Activated T-helper 17 cell treated with anti-CD3 and anti-CD28 coated beads, Interleukin-2, amount 50 U/mL, for 72 hours (primary cell): Measurements from ENCODE around the gene SNTG2. TPM values are rescaled to one million over a fixed set of nuclear protein-coding genes. Genes with fewer than 3 reads are reported as not detected.

Experiments
- ATAC-seq: fragments of 150-1000 bp; cut with Tn5 transposase; replicated peaks from 2 replicates; pipeline ENCODE4 v1.10.0; 2021; ENCODE audit warnings: mild to moderate bottlenecking, moderate library complexity
- H3K27ac Mint-ChIP-seq: one replicate; pipeline ENCODE4 v1.8.0; 2022; ENCODE audit warnings: mixed read lengths
- H3K27me3 Mint-ChIP-seq: one replicate; pipeline ENCODE4 v1.8.0; 2022; ENCODE audit warnings: mixed read lengths
- H3K36me3 Mint-ChIP-seq: one replicate; pipeline ENCODE4 v1.8.0; 2022; ENCODE audit warnings: low read depth, mild to moderate bottlenecking, mixed read lengths
- H3K4me1 Mint-ChIP-seq: one replicate; pipeline ENCODE4 v1.8.0; 2022; ENCODE audit warnings: mixed read lengths
- H3K4me3 Mint-ChIP-seq: one replicate; pipeline ENCODE4 v1.8.0; 2022; ENCODE audit warnings: mild to moderate bottlenecking, mixed read lengths
- H3K9me3 Mint-ChIP-seq: one replicate; pipeline ENCODE4 v1.8.0; 2022; ENCODE audit warnings: mixed read lengths
- total RNA-seq, 2 donors: library from RNA; stranded (reverse); gene quantifications; one replicate each; pipeline ENCODE4 v1.2.3, GENCODE V29; 2022

The SNTG2 gene
- total RNA-seq, 2 donors from 2014 or later: 0.17 to 0.50 TPM

DNA sequence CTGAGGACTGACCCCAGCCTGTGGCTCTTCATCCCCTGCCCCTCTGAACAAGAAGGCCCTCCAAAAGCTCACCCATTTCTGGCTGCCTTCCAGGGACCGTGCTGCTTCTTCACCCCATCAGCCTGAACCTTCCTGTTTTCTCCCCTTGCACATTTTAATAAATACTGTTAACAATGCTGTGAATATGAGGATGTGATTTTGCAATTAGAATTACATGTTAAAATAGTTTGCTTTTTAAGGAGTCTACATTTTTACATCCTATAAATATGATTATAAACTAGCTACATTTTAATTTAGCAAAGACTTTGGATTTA, 4.0 kb downstream of the SNTG2 start:
- Mint-ChIP-seq H3K27me3 (peaks cover 12% of the 10 kb centered on the region), H3K36me3 (peaks cover 5% of the 10 kb centered on the region), H3K4me1 (no peaks in the 10 kb centered on the region), H3K27ac (no peak overlapping the region), H3K4me3 (no peak overlapping the region), H3K9me3 (no peaks in the 10 kb centered on the region)
- no peak for ATAC-seq

DNA sequence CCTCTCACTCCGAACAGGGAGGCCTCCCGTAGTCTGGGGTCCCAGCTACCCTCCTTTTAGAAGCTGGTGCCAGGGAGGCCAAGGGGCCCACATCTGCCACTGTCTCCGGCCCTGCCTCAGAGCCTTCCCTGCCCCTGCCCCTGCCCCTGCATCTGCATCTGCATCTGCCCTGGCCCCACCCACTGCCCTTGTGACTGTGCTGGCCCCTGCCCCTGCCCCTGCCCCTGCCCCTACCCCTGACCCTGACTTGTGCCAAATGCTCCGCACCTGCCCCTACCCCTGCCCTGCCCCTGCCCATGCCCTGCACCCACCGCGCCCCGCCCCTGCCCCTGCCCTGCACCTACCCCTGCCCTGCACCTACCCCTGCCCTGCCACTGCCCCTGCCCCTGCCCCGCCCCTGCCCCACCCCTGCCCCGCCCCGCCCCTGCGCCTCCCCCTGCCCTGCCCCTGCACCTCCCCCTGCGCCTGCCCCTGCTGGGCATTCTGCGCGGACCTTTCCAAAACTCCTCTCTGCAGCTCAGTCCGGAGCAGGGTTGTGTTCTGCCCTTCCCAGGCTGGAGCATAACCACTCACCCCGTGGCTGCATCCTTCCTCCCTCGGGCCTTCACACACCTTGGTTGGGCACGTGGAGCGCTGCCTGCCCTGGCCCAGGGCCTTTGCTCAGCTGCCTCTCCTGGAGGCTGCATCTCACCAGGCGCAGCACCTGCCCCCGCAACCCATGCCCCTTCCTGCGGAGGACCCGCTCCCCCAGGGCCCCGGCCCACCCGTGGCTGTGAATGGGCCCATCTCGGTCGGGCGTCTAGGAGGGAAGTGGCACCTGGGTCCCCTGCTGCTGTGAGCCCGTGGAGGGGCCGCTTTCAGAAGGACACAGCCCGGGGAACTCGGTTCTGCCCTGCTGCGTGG, 5.4 kb downstream of the SNTG2 start:
- no peaks in the 10 kb centered on the region for H3K4me1 Mint-ChIP-seq
- peaks cover 11% of the 10 kb centered on the region for H3K27me3 Mint-ChIP-seq
- no peak overlapping the region for H3K27ac Mint-ChIP-seq
- H3K36me3 Mint-ChIP-seq: peaks cover 5% of the 10 kb centered on the region
- no peak overlapping the region for H3K4me3 Mint-ChIP-seq
- ATAC-seq: no peak
- no peaks in the 10 kb centered on the region for H3K9me3 Mint-ChIP-seq

DNA sequence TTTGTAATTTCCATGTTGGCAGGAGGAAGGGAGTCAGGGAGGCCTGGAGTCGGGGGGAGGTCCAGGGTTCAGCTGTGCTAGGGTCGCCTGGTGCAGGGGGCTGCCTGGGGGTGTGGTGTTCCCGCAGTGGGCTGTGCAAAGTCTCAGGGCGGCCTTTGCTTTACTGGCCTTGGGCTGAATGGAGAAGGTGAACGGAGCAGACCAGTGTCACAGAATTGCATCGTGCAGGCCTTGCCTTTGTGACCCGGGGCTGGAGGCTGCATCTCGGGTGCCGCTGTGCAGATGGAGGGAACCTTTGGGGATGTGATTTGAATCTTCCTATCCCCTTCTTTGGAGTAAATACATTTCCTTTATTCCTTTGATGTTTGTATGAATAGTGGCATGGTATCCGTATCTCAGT, 8.8 kb downstream of the SNTG2 start:
- Mint-ChIP-seq H3K9me3 (no peaks in the 10 kb centered on the region), H3K27me3 (peaks cover 3% of the 10 kb centered on the region), H3K4me3 (no peak overlapping the region), H3K27ac (no peak overlapping the region), H3K4me1 (no peaks in the 10 kb centered on the region), H3K36me3 (no peaks in the 10 kb centered on the region)
- no peak for ATAC-seq

DNA sequence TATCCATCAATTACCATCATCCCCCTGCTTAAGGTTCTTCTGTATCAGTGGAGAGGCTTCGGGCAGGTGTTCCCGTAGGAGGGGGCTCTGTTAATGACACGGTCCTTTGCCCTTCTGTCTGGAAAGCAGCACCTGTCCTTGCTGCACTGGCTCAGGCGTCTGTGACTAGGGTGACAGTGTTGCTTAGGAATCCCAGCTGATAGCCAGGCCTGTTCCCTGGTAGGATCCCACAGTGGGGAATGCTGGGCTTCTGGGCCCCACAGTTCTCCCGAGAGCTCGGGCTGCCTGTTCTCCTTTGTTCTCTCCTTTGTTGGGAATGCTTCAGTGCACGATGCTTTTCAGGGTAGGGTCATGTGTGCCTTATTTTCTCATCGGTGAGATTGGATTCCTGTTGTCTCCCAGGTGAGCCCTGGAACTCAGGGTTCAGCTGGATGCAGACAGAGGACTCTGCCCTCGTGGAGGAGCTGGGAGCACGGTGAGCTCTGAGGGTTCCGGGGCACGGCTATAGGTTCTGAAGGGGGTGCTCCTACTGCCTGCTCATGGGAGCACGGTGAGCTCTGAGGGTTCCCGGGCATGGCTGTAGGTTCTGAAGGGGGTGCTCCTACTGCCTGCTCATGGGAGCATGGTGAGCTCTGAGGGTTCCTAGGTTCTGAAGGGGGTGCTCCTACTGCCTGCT, 9.6 kb downstream of the SNTG2 start:
- no peak for ATAC-seq
- Mint-ChIP-seq H3K4me3 (no peak overlapping the region), H3K27ac (no peak overlapping the region), H3K36me3 (no peaks in the 10 kb centered on the region), H3K9me3 (no peaks in the 10 kb centered on the region), H3K27me3 (peaks cover 3% of the 10 kb centered on the region), H3K4me1 (no peaks in the 10 kb centered on the region)

DNA sequence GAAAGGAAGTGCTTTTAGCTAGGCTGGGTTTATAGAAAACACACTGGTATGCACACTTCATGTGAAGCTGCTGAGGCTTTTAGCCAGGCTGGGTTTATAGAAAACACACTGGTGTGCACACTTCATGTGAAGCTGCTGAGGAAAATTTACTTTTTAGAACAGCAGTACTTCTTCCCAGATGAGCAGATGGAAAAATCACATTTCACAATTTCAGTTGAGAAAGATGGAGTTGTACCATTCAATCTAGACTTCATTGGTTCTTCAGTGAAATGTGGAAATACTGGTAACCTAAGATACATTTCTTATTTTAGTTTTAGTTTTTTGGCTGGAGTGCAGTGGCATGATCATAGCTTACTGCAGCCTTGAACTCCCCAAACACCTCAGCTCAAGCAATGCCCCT, 11.1 kb downstream of the SNTG2 start:
- H3K4me3 Mint-ChIP-seq: no peak overlapping the region
- no peaks in the 10 kb centered on the region for H3K36me3 Mint-ChIP-seq
- ATAC-seq: no peak
- H3K27me3 Mint-ChIP-seq: peaks cover 3% of the 10 kb centered on the region
- no peaks in the 10 kb centered on the region for H3K9me3 Mint-ChIP-seq
- H3K4me1 Mint-ChIP-seq: no peaks in the 10 kb centered on the region
- H3K27ac Mint-ChIP-seq: no peak overlapping the region

DNA sequence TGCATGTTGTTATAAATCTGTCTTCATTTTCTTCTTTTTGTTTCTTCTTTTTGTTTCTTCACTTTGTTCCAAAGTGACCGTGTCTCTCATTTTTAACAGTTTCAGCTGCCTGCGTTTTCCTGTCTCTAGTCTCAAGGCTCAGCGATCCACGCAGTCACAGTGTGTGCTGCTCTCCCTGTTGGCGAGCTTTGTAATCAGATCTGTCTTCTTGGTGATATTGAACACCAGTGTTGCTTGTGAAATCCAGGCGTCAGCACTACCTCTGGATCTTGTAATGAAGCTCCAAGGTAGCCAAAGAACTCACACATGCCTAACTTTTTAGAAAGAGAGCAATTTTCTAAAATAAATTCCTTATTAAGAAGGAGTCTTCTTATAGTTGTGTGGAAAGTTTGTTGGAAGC, 13.2 kb downstream of the SNTG2 start:
- H3K4me3 Mint-ChIP-seq: no peak overlapping the region
- H3K27me3 Mint-ChIP-seq: peaks cover 6% of the 10 kb centered on the region
- no peaks in the 10 kb centered on the region for H3K36me3 Mint-ChIP-seq
- H3K27ac Mint-ChIP-seq: no peak overlapping the region
- peaks cover 6% of the 10 kb centered on the region for H3K9me3 Mint-ChIP-seq
- H3K4me1 Mint-ChIP-seq: no peaks in the 10 kb centered on the region
- no peak for ATAC-seq

DNA sequence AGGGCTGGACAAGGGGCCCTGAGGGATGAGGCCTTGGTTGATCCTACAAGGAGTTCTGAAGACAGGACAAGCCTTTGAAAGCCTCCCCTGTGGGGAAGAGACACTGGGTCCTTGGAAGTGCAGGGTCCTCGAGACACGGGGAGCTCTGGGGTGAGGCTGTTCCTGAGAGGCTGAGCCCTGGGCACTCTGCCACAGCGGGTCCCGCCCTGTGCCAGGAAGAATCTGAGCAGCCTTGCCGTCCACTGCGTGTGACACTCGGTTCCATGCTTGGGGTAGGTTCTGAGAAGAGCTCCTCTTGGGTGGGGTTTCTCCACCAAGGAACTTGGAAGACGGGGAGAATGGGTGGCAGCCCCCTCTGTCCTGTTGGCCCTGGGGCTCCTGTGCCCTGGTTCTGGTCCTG, 13.9 kb downstream of the SNTG2 start:
- peaks cover 11% of the 10 kb centered on the region for H3K27me3 Mint-ChIP-seq
- no peaks in the 10 kb centered on the region for H3K4me1 Mint-ChIP-seq

DNA sequence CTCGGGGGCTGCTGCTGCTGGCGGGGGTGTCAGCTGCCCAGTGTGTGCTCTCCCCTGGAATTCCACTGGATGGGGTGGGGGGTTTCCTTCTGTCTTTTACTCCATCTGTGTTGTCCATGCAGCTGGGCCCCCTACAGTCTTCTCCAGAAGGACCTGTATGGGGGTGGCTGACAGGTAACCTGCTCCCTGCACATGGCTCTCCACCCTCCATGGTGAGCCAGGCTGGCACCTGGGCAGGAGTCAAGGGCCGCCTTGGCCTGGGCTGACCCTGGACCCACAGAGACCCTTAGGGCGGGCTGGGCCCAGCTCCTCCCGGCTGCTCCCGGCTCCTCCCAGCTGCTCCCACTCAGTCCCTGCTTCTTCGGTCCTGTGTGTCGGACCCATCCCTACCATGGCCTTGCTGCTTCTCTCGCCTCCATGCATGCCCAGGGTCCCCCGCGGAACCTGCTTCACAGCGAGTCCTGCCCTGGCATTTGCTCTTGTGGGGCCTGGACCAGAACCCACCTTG, 15.0 kb downstream of the SNTG2 start:
- ATAC-seq: no peak
- no peak overlapping the region for H3K27ac Mint-ChIP-seq
- H3K9me3 Mint-ChIP-seq: peaks cover 6% of the 10 kb centered on the region
- peaks cover 11% of the 10 kb centered on the region for H3K27me3 Mint-ChIP-seq
- no peaks in the 10 kb centered on the region for H3K4me1 Mint-ChIP-seq
- no peaks in the 10 kb centered on the region for H3K36me3 Mint-ChIP-seq
- no peak overlapping the region for H3K4me3 Mint-ChIP-seq

More for the DNA sequence above, 13.9 kb downstream of the SNTG2 start:
- no peak overlapping the region for H3K27ac Mint-ChIP-seq
- no peak overlapping the region for H3K4me3 Mint-ChIP-seq
- no peak for ATAC-seq
- no peaks in the 10 kb centered on the region for H3K36me3 Mint-ChIP-seq
- peaks cover 6% of the 10 kb centered on the region for H3K9me3 Mint-ChIP-seq

DNA sequence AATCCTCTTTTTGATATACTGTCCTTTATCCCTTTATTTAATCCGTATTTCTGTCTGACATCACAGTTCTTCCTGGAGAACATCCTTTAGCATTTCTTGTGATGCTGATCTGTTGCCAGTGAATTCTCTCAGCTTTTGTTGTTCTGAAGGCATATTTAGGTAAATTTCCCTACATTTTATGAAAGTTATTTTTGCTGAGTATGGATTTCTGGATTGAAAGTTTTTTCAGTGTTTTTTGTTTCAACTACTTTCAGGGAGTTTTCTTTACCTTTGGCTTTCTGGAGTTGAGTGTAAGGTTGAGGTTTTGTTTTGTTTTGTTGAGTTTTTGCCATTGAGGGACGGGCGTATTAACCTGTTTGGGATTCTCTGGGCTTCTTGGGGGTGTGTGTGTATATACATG, 22.5 kb downstream of the SNTG2 start:
- Mint-ChIP-seq H3K36me3 (no peaks in the 10 kb centered on the region), H3K27me3 (peaks cover 23% of the 10 kb centered on the region), H3K4me1 (peaks cover 14% of the 10 kb centered on the region), H3K27ac (no peak overlapping the region), H3K9me3 (peaks cover 10% of the 10 kb centered on the region), H3K4me3 (peak overlapping the region; percentile 44)
- no peak for ATAC-seq

DNA sequence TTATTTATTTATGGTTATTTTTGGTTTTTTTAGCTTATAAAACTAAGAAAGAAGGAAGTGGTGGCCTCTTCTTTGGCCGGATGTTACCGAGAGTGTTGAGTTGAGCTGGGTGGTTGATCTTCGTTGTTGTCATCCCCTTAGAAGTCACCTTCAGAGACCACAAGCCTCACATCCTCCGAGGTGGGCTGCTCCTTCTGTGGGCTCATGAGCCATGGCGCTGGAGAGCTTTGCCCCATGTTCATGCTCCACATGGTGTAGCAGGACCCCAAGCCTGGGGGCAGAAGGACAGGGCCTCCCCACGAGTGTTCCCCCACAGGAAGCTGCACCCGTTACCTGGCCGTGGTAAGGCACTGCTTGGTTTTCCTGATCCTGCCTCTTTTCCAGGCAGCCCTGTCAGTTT, 23.4 kb downstream of the SNTG2 start:
- peaks cover 14% of the 10 kb centered on the region for H3K4me1 Mint-ChIP-seq

DNA sequence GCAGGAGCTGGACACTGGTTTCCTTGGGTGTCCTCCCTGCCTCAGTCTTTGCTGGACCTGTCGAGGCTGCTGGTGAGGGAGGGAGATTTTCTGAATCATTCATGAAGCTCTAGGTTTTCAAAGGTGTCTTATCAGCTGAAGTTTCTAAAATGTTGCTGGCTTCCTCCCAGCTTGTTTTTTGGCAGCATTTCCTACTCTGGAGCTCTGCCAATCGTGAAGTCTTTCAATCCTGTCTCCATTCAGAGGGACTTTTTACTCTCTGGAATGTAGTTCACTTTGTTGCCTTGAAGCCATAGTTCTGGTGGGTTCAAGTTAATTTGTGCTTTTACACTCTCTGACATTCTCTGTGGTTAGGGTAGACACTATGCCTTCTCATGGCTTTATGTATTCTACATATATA, 23.9 kb downstream of the SNTG2 start:
- H3K4me1 Mint-ChIP-seq: peaks cover 14% of the 10 kb centered on the region
- ATAC-seq: peak; percentile 47
- no peak overlapping the region for H3K27ac Mint-ChIP-seq
- H3K36me3 Mint-ChIP-seq: no peaks in the 10 kb centered on the region
- H3K9me3 Mint-ChIP-seq: peaks cover 5% of the 10 kb centered on the region
- peaks cover 15% of the 10 kb centered on the region for H3K27me3 Mint-ChIP-seq
- H3K4me3 Mint-ChIP-seq: peak overlapping the region; percentile 44

More for the DNA sequence above, 23.4 kb downstream of the SNTG2 start:
- H3K4me3 Mint-ChIP-seq: peak overlapping the region; percentile 44
- ATAC-seq: peak; percentile 83
- H3K27ac Mint-ChIP-seq: peak overlapping the region; percentile 56
- H3K27me3 Mint-ChIP-seq: peaks cover 17% of the 10 kb centered on the region
- H3K9me3 Mint-ChIP-seq: peaks cover 5% of the 10 kb centered on the region
- no peaks in the 10 kb centered on the region for H3K36me3 Mint-ChIP-seq

DNA sequence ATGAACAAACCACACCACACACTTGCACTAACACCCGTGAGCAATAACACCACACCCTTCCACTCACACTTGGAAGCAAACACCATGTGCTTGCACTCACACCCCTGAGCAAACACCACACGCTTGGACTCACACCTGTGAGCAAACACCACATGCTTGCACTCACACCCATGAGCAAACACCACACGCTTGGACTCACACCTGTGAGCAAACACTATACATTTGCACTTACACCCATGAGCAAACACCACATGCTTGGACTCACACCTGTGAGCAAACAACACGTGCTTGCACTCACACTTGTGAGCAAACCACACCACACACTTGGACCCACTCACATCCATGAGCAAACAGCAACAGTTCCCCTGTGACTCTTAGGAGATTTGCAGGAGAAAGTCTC, 24.4 kb downstream of the SNTG2 start:
- H3K9me3 Mint-ChIP-seq: peaks cover 5% of the 10 kb centered on the region
- no peak for ATAC-seq
- peaks cover 15% of the 10 kb centered on the region for H3K27me3 Mint-ChIP-seq
- H3K27ac Mint-ChIP-seq: no peak overlapping the region
- peaks cover 14% of the 10 kb centered on the region for H3K4me1 Mint-ChIP-seq
- no peaks in the 10 kb centered on the region for H3K36me3 Mint-ChIP-seq
- H3K4me3 Mint-ChIP-seq: peak overlapping the region; percentile 44

DNA sequence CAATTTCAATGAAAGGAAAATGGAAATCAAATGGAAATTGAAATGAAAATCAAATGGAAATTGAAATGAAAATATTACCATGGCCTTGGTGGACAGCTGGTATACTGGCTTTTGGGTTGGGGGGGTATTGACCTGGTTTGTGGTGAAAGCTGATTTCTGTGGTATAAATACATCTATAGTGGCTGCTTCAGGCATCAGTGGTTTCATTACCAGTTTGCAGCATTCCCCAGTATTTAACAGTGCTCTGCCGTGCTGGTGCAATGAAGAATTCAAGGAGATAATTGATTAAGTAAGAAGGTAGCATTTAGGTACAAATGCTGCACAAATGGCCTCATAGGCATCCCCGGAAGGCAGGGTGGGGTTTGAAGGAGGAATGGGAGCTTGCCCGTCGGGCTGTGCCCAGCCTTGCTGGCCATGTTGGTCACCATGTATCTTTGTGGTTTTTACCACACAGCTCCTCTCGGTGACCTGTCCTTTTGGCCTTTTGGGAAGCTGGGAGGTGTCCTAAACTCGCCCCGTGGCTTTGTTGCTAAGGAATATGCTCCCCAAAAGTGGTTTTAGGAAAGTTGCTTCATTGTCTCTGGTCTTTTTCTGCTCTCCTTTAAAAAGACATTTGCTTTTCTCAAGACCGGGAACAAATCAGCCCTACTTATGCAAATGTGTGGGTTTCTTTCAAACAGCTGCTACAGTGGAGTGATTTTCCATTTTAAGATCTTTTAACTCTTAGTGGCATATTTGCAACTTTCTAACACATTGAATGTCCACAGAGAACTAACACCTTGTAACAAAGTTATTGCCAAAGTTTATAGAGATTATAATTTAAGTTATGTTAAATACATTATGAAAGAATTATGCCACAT, 28.6 kb downstream of the SNTG2 start:
- Mint-ChIP-seq H3K4me3 (no peak overlapping the region), H3K27me3 (peaks cover 15% of the 10 kb centered on the region), H3K36me3 (no peaks in the 10 kb centered on the region), H3K4me1 (peaks cover 13% of the 10 kb centered on the region), H3K27ac (no peak overlapping the region), H3K9me3 (no peaks in the 10 kb centered on the region)
- no peak for ATAC-seq

DNA sequence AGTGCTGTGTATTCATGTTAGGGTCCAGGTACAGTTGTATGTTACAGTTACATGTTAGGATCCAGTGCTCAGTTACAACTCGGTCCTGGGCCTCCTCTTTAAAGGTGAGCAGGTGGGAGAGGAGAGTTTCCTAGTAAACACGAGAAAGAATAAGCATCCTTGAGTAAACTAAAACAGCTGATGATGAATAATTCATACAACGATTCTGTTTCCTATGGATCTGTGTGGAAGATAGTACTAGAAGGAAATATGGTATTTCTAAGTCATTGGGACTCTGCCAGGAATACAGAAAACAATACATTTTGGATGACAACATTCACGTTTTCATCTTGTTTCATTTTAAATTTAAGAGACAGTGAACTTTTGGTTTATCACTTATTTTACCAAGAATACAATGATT, 29.5 kb downstream of the SNTG2 start:
- Mint-ChIP-seq H3K9me3 (no peaks in the 10 kb centered on the region), H3K4me1 (peaks cover 7% of the 10 kb centered on the region), H3K36me3 (no peaks in the 10 kb centered on the region), H3K4me3 (no peak overlapping the region), H3K27me3 (peaks cover 15% of the 10 kb centered on the region), H3K27ac (no peak overlapping the region)
- no peak for ATAC-seq
